T-helper 2 cell (primary cell): ENCODE data around the gene TBX21.

Experiments
- DNase-seq, 5 experiments: peaks; one replicate each; pipeline versions ENCODE4 v3.0.0 to v3.0.0-alpha.2; 2012 to 2022
- total RNA-seq, 2 donors: gene quantifications; one replicate each; lab custom pipeline; 2026; lab: John Stamatoyannopoulos, UW

The TBX21 gene, protein sequence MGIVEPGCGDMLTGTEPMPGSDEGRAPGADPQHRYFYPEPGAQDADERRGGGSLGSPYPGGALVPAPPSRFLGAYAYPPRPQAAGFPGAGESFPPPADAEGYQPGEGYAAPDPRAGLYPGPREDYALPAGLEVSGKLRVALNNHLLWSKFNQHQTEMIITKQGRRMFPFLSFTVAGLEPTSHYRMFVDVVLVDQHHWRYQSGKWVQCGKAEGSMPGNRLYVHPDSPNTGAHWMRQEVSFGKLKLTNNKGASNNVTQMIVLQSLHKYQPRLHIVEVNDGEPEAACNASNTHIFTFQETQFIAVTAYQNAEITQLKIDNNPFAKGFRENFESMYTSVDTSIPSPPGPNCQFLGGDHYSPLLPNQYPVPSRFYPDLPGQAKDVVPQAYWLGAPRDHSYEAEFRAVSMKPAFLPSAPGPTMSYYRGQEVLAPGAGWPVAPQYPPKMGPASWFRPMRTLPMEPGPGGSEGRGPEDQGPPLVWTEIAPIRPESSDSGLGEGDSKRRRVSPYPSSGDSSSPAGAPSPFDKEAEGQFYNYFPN
- total RNA-seq, result 3.3 to 21.8 reads per million in 2 donors

GRCh38 chr17:47733047-47733673, at the start of gene TBX21:
Gene TBX21 (plus strand): TSS chr17:47733236. CDS start chr17:47733455, 219 bp downstream.
- DNase-seq, result peak; percentile 63 to 87 (median 81)

GRCh38 chr17:47684025-47684424, 49.0 kb upstream of the TBX21 start:
- no peak for DNase-seq

- no peak for DNase-seq
Observed at GRCh38 chr17:47684535-47685193, 48.4 kb upstream of the TBX21 start.

- DNase-seq, result no peak
Observed at GRCh38 chr17:47685556-47686275, 47.3 kb upstream of the TBX21 start.

- DNase-seq, result no peak
Observed at GRCh38 chr17:47686276-47686635, 46.8 kb upstream of the TBX21 start.

GRCh38 chr17:47686664-47687327, 46.2 kb upstream of the TBX21 start:
- no peak for DNase-seq

DNA sequence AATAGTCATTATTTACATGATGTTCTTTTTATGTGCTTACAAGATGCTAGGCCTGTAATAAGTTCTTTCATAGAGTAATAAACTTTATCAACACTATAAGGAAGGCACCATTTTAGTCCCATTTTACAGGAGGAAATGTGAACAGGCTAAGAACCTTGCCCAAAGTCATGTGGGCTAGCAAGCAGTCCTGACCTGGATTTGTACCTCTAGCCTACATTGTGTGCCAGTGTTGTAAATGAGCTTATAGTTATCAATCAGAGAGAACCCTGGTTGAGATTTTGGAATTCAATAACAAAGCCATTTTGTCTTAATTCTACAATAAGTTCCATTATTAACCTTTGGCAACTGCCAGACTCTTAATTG, 45.7 kb upstream of the TBX21 start:
- no peak for DNase-seq

DNA sequence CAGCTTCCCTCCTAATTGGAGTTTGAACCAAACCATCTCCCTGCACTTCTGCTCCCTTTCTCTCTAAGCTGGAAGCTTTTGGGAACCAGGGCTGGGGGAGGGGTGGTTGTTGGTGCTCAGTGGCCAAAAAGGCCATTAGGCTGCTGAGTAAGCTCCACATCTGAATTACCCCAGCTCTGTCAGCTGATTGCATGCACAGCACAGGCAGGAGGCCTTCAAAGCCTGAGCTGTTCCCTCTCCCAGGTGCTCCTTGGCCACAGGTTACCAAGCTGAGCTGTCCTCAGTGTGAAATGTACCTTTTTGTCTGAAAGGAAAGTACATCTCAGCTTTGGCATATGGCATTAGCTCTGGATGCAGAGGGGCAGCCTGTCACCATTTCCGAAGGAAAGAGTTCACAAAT, 45.3 kb upstream of the TBX21 start:
- DNase-seq, result no peak

DNA sequence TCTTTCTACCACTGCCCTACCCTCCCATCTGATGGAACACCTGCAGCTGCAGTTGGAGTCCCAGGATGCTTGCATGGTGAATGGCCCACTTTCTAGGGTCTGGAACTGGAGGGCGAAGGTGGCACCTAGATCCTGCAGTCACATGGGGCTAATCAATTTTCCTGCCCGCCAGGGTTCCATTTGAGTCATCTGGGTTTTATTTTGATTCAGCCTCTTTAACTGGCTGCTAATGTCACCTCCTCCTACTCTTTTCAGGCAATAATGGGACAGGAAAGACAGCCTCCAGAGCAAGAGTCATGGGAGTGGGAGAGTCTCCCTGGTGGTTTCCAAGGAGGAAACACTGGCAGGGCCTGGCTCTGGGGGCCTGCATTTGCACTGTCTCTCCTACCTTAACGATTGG, 42.9 kb upstream of the TBX21 start:
- DNase-seq, result peak in 1 of 5 experiments; percentile 28

DNA sequence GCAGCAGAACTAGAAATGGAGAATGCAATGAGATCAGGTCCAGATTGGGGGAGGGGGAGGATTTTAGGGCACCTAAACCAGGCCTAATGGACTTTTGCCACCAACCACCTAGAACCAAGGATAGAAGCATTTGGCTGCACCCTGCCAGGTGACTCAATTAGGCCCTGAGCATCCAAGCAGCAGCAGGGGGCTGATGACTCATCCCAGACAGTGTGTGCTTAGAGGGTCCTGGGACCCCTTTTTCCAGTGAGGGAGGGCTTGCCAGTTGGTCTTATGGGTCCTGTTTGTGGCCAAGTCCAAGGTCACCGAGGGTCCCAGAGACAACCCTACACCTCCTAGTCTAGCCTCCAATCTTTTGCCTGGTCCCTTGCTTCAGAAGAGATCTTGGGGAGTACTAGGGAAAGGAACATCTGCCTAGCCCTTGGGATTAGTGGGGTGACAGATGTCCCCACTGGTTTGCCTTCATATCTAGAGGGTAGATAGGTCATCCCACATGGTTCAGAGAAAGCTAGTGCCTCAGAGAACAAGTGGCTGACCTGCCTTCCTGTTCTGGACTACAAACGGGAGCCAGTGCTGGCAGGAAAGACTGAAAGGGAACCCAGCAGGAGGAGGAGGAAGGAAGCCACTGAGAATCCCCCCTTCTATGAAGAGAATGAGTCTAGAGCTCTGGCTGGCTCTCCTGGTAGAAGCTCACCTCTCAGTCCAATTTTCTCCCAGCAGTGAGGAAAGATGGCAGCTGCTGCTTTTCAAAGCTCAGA, 40.7 kb upstream of the TBX21 start:
- DNase-seq, result no peak

DNA sequence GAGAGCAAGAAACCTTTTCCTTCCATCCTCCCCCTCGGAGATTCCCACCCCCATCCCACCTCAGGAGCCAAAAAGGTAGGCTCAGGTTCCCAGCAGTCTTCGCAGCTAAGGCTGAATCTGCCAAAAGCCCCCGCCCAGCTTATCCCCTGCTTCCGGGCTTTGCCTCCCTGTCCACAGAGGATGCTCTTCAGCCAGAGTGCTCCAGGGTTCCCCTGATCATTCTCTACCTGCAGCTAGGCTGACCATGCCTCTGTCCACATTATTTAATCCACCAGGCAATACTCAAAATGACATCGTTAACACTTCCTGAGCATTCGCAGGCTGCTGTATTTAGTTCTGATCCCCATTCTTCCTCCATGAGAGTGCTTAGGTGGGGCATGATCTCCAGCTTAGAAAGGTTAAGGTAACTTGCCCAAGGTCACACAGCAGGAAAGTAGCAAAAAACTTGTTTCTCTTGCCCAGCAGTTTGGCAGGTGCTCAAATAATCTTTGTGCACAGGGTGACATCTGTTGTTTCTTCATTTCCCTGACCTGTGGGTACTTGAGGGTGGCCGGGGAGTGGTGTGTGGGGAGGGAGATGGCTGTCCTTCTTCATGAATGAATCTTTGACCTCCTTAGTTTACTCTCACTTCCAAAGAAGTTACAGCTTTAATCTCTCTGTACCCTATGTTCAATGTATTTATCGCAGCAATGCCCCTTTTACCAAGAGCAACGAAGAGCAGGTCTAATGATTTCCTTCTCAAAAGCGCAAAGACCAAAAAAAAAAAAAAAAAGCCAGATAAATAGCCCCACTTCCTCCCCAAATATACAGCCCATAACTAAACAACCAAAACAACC, 39.9 kb upstream of the TBX21 start:
- DNase-seq, result no peak

DNA sequence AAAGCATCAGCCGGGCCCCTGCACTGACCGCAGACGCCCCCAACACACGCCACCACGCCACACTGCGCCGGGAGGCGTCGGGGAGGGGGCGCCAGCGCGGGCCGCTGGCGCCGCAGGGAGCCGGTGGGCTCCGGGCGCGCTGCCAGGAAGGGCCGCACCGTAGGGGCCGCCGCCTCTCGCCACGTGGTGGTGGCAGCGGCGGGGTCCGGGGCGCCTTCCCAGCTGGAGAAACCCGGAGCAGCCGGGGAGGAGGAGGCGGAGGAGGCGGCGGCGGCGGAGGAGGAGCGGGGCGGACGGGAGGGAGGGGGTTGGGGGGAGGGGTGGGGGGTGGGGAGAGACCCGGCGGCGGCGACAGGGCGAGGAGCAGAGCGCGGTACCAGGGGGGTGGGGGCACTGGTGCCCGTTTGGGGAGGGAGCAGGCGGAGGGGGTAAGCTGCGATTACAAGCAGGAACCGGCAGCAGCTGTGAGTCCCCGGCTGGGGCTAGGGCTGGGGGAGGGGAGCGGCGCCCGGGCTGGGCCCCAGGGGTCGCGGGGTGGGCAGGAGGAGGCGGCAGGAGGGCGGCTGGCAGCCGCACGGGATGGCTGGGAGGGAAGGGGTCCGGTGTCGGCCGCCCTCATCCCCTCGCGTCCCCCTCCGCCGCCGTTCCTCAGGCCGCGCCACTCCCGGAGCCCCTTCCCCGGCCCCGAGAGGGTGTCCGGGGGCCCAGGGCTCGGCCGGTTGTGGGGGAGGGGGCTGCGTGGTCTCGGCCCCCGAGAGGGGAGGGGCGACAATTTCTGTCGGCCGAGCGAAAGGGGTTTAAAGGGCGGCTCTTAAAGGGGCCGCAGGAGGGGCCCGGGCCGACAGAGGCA, 39.1 kb upstream of the TBX21 start, which contains the start of gene TBKBP1:
Gene TBKBP1, plus strand, starts transcription at position 431 of the 850 bp plus-strand sequence. CDS start 1,952 bp downstream, outside the sequence.
- DNase-seq, result peak in 4 of 5 experiments; percentile 24 to 60 (median 45)

DNA sequence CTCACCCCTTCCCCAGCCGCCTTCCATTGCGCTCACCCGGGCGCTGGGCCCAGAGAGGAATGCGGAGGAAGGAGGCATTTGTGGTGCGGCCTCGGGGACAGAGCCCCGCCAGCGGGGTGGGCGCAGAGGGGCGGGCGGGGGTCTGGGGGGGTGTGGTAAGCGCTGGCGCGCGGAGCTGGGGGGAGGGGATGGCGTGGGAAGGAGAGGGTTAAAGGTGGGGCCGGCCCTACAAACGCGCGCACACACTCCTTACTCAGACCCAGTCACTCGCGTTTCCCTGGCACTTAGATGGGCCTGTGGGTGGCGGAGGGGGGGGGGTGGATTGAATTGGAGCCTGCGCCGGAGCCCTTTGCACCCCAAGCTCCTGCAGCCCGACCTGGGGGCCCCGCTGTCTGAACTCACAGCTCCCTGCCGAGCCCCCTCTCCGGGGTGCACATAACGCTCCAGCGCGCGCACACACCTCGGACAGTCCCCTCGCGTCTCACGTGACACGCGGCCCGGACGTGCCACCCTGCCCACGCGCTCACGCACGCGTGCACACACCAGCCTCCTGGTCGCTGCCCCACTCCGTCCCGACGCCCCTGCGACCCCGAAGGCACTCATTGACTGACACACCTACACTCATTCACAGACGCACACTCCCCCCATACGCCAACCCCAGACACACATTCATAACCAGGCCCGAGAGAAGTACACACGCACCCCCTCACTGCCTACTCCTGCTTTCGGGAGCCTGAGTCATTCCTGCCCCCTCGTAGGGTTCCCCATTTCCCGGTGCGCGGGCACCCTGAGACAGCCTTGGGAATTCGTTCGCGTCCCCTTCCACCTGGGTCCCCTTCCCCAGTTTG, 38.2 kb upstream of the TBX21 start:
- peak in 1 of 5 experiments; percentile 35 for DNase-seq

DNA sequence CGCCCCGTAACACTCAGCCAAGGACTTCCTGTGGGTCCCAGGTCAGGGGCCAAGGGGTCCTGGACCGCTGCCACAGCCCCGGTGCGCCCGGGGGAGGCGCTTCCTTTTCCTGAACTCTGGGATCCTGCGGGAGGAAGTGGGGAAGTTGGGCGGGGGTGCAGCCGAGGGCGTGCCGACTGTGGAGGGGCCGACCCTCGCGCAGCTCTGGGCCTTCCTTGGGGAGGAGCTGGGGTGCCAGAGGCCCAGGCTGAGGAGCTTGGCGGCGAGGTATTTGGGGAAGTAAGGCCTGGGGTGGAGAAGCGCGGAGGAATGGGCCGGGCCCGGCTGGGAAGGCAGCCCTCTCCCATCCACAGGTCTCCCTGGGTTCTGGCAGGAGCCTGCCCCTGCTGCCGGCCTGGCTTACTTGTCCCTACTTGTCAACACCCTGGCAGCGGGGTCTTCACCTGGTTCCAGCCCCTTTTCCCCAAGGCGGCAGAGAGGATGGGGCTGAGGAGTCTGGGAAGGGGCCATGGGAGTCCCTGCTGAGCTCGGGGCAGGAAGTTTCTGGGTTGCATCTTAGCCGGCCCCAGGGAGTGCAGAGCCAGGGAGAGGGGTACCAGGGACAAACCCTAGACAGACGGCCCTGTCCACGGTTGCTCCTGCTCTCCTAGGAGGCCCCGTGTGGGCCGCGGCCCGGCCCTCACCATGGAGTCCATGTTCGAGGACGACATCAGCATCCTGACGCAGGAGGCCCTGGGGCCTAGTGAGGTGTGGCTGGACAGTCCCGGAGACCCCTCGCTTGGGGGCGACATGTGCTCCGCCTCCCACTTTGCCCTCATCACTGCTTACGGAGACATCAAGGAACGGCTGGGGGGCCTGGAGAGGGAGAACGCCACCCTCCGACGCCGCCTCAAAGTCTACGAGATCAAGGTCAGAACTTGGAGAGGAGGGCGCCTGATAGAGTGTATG, 37.3 kb upstream of the TBX21 start:
- DNase-seq, result no peak

DNA sequence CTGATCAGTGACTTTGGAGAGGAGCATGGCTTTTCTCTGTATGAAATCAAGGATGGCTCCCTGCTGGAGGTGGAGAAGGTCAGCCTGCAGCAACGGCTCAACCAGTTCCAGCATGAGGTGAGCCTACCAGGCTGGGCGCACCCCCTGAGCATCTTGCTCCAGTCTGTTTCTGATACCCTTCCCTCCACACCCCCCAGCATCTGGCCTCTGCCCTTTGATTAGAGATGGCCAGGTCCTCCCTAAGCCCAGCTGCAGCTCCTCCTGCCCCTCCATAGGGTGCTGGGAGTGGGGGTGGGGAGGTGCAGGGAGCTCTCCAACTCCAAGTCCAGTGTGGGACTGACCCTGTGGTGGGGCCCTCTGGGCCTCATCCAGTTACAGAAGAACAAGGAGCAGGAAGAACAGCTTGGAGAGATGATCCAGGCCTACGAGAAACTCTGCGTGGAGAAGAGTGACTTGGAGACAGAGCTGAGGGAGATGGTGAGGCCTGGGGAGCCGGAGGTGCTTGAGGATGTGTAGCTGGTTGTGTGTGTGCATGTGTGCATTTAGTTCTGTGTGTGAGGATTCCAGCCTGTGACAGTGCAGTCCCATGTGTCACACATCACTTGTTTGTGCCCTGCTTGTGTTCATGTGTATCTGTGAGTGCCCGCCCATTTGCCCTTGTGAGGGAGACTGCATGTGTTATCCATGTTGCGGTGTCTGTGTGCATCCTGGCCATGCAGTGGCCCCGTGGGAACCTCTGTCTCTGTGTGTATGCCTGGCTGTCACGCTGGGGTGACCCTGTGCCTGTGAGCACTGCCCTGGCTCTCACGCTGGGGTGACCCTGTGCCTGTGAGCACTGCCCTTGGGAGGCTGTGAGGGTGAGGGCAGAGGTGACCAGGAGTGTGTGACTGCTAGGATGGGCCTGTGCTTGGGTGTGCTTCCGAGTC, 36.1 kb upstream of the TBX21 start:
- no peak for DNase-seq
